Subcutaneous adipose tissue (tissue), 4 donors: Measurements from ENCODE around the gene NCLN. TPM values are rescaled to one million over a fixed set of nuclear protein-coding genes. Genes with fewer than 3 reads are reported as not detected.

Experiments
- total RNA-seq, 4 donors: library from RNA; depleted of rRNA; stranded (reverse); fragments of >200 nt; gene quantifications; one replicate each; pipeline ENCODE4 v1.1.0, GENCODE V29; 2016
- TF ChIP-seq, protein P1 (sequence below): fragments of 450-650 bp; IDR thresholded peaks from one replicate; pipeline ENCODE4 v1.5.1; 2016; ENCODE audit warnings: low read depth, mild to moderate bottlenecking, control low read depth, antibody characterized with exemption, moderate library complexity

Gene NCLN
- total RNA-seq, 4 donors from 2014 or later: 20.0 to 34.9 (median 24.5) TPM

DNA sequence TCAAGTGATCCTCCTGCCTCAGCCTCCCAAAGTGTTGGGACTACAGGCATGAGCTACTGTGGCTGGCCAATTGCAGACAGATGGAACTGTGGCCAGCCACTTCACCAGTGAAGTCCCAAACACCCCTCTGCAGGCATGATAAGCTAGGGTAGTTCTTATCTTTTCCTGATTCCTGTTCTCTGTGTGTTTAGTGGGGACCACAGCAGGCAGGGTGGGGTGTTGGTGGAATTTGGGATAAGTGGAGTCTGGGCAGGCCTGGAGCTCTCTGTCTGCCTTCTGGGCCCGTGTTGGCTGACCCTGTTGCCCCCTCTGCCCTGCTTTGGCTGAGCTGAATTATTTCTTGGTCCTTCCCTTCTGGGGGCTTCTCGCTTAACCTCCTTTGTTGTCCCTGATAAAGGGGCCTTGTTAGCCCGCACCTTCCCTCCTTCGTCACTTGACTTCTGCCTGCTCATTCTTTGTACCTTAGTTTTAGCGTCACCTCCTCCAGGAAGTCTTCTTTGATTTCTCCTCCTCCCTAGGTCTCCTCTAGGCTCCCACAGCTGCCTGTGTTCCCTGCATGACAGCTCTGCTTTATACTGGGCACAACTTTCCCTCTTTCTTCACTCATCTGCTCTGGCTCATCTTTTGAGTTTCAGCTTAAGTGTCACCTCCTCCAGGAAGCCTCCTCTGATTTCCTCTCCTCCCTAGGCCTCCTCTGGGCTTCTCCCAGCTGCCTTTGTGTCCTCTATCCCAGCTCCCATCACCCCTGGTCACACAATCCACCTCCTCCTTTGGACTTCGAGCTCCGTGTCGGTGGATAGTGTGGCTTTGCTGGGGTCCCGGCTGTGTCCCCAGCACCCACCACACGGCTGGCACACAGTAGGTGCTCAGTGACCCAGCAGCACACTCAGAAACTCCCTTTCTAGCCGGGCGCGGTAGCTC lies 1.7 kb upstream of the NCLN start:
- TF ChIP-seq, protein P1, sequence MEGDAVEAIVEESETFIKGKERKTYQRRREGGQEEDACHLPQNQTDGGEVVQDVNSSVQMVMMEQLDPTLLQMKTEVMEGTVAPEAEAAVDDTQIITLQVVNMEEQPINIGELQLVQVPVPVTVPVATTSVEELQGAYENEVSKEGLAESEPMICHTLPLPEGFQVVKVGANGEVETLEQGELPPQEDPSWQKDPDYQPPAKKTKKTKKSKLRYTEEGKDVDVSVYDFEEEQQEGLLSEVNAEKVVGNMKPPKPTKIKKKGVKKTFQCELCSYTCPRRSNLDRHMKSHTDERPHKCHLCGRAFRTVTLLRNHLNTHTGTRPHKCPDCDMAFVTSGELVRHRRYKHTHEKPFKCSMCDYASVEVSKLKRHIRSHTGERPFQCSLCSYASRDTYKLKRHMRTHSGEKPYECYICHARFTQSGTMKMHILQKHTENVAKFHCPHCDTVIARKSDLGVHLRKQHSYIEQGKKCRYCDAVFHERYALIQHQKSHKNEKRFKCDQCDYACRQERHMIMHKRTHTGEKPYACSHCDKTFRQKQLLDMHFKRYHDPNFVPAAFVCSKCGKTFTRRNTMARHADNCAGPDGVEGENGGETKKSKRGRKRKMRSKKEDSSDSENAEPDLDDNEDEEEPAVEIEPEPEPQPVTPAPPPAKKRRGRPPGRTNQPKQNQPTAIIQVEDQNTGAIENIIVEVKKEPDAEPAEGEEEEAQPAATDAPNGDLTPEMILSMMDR: no peak

DNA sequence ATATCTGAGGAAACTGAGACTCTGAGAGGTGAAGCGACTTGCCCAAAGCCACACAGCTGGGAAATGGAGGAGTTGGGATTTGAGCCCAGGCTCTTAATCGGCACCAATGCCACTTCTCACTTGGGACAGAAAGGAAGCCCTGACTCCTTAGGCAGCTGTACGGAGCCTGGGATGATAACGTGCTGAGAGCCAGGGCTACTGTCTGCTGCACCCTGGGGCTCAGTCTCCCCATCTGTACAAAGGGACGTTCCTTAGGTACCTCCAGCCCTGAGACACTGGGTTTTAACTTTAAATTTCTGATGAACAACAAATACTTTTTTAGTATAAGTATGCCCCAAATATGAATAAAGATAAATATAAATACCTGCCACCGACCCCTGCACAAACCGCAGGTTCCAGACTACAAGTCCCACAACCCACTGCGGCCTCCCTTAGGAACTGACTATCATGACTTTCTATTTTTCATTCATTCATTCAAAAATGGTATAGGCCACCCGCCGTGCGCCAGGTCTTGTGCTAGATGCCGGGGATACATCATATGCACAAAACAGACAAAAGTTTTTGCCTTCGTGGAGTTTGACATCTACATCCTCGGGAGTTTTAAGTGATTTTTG lies 776 bp upstream of the NCLN start:
- TF ChIP-seq, protein P1: no peak

DNA sequence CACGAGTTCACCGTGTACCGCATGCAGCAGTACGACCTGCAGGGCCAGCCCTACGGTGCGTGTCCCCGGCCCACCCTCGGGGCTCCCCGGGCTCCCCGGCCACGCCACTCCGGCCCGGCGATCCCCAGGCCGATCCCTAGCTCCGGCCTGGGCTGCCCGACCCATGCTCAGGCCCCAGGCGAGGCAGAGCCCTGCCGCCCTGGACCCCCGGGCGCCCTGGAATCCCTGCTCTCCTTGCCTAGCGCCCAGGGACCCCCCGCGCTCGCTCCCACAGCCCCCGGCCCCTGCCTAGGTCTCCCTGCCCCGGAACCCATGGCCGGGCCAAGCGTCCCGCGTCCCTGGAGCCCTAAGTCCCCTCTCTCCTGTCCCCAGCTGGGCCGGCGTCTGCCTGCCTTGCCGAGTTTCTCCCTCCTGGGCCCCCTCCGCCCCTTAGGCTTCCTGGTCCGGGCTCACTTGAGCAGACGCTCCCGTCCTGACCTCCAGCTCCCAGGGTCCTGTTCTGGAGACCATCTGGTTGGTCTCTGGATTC lies 494 bp downstream of the NCLN start:
- TF ChIP-seq, protein P1: no peak

DNA sequence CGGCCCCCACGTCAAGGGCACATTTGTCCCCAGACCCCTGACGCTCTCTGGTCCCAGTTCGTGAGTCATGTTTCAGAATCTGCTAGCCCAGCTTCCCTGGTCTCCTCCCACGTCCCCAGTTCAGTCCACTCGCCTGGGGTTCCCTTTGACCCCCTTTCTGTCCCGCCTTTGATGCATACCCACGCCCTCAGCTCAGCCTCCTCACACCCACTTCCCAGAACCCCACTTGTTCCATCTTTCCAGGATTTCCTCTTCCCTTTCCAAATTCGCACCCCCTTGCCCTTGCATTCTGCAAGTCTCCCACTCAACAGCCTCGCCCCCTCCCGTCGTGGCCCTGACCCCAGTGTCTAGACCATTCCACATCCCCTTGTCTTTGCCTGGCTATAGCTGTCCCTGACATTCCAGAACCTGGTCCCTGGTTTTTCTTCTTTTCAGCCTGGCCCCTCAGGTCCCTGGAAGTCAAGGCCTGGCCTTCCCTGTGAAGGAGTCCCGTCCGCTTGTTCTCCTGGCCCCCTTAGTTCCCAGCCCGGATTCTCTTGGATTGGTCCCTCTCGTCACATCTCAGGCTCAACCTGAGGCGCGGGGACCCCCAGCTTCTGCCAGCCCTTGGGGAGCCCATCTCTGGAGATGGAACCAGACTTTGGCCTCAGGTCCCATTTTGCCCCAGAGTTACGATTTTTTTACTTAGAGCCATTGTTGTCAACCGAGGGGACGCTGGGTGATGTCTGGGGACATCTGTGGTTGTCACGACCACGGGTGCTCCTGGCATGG lies 1.3 kb downstream of the NCLN start:
- TF ChIP-seq, protein P1: no peak

DNA sequence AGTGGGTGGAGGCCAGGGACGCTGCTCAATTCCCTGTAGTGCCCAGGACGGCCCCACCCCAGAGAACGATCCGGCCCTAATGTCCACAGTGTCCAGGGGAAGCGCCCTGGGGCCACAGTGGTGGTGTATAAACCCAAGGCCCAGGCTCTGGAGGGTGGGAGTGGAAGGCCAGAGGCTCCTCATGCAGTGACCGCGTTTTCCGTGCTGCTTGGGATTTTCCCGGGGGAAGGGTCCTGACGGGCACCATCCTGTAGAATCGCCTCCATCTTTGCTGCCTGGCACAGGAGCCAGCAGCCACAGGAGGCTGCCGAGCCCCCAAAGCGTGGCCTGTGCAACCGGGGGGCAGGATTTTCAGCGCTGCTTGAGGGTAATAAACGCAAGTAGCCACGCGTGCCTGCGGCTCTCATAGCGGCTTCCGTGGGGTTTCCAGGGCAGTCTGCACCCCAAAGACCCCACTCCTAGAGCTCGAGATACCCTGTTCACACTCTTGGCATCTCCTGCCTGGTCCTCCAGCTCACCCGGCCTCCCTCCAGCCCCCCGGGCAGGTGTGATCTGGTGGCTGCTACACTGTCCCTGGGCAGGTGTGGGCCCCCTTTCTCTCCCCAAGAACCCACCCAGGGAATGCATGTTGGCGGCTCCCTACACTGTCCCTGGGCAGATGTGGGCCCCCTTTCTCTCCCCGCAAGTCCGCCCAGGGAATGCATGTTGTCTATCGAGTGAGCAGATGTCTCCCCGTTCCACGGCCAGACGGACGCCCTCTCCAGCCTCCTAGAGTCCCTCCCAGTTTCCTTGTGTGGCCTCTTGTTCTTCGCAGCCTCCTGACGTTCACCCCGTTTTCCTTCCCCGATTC lies 2.2 kb downstream of the NCLN start:
- TF ChIP-seq, protein P1: no peak

DNA sequence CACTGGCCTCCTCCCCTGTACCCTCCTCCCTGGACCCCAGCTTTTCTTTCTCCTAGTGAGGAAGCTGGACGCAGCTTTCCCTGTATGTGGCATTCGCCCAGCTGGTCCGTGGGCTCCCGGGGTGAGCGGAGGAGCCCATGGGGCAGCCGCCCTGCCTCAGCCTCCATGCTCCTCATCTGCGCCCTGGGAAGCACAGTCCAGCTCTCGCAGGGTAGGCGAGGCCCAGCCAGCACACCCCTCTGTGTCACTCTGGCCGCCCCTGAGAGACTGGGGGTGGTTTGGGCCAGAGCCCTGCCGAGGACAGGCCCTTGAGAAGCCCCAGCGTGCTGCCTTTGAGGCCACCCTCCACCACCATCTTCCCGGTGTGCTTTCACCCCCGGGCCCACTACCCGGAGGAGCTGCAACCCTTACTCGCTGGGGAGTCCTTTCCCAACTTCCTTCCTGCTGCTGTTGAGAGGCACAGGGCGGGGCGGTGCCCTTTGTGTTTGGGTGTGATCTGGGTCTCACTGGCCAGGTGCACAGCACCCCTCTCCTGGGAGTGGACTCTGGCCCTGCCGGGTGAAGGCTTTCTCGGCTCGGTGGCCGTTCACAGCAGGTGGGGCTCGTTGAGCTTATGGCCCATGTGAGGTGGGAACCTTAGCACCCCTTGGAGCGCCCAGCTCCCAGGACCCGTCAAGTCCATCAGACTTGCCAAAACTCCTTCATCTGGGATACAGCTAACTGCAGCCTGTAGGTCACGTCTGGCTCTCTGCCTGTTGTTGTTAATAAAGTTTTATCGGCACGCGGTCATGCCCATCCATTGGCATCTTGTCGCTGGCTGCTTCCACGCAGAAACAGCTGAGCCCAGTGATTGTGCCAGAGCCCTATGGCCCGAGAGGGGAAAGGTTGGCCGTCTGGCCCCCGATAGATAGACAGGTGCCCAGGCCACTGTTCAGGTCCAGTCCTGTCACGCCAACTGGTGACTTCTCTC lies 3.2 kb downstream of the NCLN start:
- TF ChIP-seq, protein P1: no peak
